Naive thymus-derived CD4-positive, alpha-beta T cell (primary cell): Measurements from ENCODE around the gene ATP5F1E. TPM values are rescaled to one million over a fixed set of nuclear protein-coding genes. Genes with fewer than 3 reads are reported as not detected.

Source experiments
- ATAC-seq: fragments of 150-1000 bp; cut with Tn5 transposase; 2 replicates; pipeline ENCODE4 v1.10.0; 2021; ENCODE audit warnings: mild to moderate bottlenecking, moderate library complexity
- CTCF ChIA-PET: fragments of 350-600 bp; sonication (Branson Sonifier 250); formaldehyde crosslinking; loops from one replicate; lab custom pipeline; 2021; ENCODE audit warnings: antibody characterized with exemption; lab: Charles Lee
- POLR2A ChIA-PET: fragments of 350-600 bp; sonication (Branson Sonifier 250); formaldehyde crosslinking; loops from one replicate; lab custom pipeline; 2021; ENCODE audit warnings: antibody characterized with exemption, inconsistent platforms; lab: Charles Lee
- DNase-seq, 9 donors: peaks; one replicate each; pipeline versions ENCODE4 v3.0.0 to v3.0.0-alpha.2; 2020 to 2022; ENCODE audit warnings: mixed read lengths in 1 of 9
- H3K27ac ChIP-seq: one replicate; pipeline ENCODE4 v1.7.0; 2013; ENCODE audit warnings: mild to moderate bottlenecking, low read depth, low read length, moderate library complexity
- H3K27me3 ChIP-seq, 2 donors: one replicate each; pipeline ENCODE4 v1.7.0; 2013; ENCODE audit warnings: low read length in 2 of 2, mild to moderate bottlenecking in 2 of 2, moderate library complexity in 2 of 2; ENCODE audit not compliant: control insufficient read depth in 2 of 2, insufficient read depth in 2 of 2
- H3K36me3 ChIP-seq, 3 experiments: 1 replicate in 2 of 3; 2 replicates in 1 of 3; pipeline ENCODE4 v1.7.0; 2013; ENCODE audit warnings: low read length in 3 of 3, mild to moderate bottlenecking in 3 of 3, moderate library complexity in 1 of 3; ENCODE audit not compliant: insufficient read depth in 3 of 3, control insufficient read depth in 2 of 3
- H3K4me1 ChIP-seq, 2 donors: one replicate each; pipeline ENCODE4 v1.7.0; 2013; ENCODE audit warnings: low read length in 2 of 2, mild to moderate bottlenecking in 2 of 2, moderate library complexity in 1 of 2; ENCODE audit not compliant: control insufficient read depth in 2 of 2, insufficient read depth in 2 of 2
- H3K4me3 ChIP-seq: 2 replicates; pipeline ENCODE4 v1.7.0; 2013; ENCODE audit warnings: mild to moderate bottlenecking, low read length
- H3K9me3 ChIP-seq, 3 experiments: 1 replicate in 2 of 3; 2 replicates in 1 of 3; pipeline ENCODE4 v1.7.0; 2013; ENCODE audit warnings: low read length in 3 of 3; ENCODE audit not compliant: control insufficient read depth in 2 of 3
- H3K27ac Mint-ChIP-seq, 9 donors: one replicate each; pipeline ENCODE4 v1.8.0; 2020 to 2022; ENCODE audit warnings: mixed read lengths in 9 of 9, mild to moderate bottlenecking in 8 of 9, moderate library complexity in 5 of 9, inconsistent platforms in 2 of 9
- H3K27me3 Mint-ChIP-seq, 5 donors: one replicate each; pipeline ENCODE4 v1.8.0; 2021 to 2022; ENCODE audit warnings: mixed read lengths in 5 of 5, mild to moderate bottlenecking in 1 of 5
- H3K36me3 Mint-ChIP-seq, 5 donors: one replicate each; pipeline ENCODE4 v1.8.0; 2020 to 2022; ENCODE audit warnings: mixed read lengths in 5 of 5, mild to moderate bottlenecking in 3 of 5, inconsistent platforms in 1 of 5
- H3K4me1 Mint-ChIP-seq, 7 donors: one replicate each; pipeline ENCODE4 v1.8.0; 2020 to 2022; ENCODE audit warnings: mixed read lengths in 7 of 7, mild to moderate bottlenecking in 3 of 7, inconsistent platforms in 1 of 7
- H3K4me3 Mint-ChIP-seq, 10 donors: one replicate each; pipeline ENCODE4 v1.8.0; 2020 to 2022; ENCODE audit warnings: mild to moderate bottlenecking in 10 of 10, mixed read lengths in 10 of 10, moderate library complexity in 6 of 10, inconsistent platforms in 2 of 10
- H3K9me3 Mint-ChIP-seq, 11 donors: one replicate each; pipeline ENCODE4 v1.8.0; 2020 to 2022; ENCODE audit warnings: mixed read lengths in 11 of 11, mild to moderate bottlenecking in 4 of 11, inconsistent platforms in 1 of 11, moderate library complexity in 1 of 11
- intact Hi-C, 2 donors: fragments of 100-400 bp; cut with micrococcal nuclease; formaldehyde crosslinking; loops; one replicate each; pipeline ENCODE4 v1.15.1; 2023
- polyA plus RNA-seq, 2 donors: library from polyadenylated mRNA; unstranded; fragments of 300-500 nt; fragmentation: Illumina TruSeq; gene quantifications; one replicate each; pipeline ENCODE4 v1.2.3, GENCODE V29; 2021
- total RNA-seq, 6 experiments: library from RNA in 5 of 6; stranded (reverse) in 5 of 6; gene quantifications; 1 replicate in 5 of 6; 2 replicates in 1 of 6; pipeline ENCODE4 v1.2.3 and lab custom pipeline; 2021 to 2026

Gene ATP5F1E
- total and polyA plus RNA-seq, 7 experiments from 2014 or later, result 31.4 to 81.7 (median 67.4) TPM

DNA sequence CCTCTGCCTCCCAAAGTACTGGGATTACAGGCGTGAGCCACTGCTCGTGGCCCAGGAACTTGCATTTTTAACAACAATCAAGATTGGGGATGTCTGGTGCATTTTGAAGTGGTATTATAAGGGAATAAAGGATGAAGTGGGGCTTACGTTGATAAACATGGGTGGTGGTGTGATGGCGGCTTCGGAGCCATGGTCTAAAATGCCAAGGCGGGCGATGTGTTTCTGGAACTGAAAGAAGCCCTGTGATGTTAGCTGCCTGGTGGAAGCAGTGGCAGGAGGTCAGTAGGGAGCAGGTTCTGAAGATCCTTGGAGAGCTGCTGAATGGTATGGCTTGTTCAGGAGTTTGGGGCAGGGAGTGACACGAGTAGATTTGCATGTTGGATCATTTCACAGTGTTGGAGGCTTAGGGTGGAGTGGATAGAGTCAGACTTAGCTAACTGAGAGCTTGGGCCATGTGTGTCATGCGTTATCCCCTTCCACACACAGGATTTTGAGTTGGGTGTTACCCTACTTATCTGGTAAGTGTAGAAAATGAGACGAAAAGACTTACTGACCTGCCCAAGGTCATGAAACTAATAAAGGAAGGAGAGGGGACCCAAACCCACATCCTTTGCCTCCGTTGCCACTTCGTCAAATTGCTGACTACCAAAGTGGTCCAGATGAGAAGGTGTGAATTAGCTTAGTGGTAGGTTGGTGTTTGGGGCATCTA is 49.6 kb downstream of the ATP5F1E start:
- Mint-ChIP-seq H3K4me3 (peak overlapping the region; percentile 86 to 97 (median 94)), H3K27me3 (peaks cover 0 to 9% (median 0%) of the 10 kb centered on the region in 5 donors), H3K27ac (peak overlapping the region; percentile 62 to 90 (median 87)), H3K36me3 (peaks cover 0 to 13% (median 6%) of the 10 kb centered on the region in 5 donors), H3K4me1 (peaks cover 26 to 47% (median 42%) of the 10 kb centered on the region in 7 donors), H3K9me3 (peaks cover 0 to 4% (median 0%) of the 10 kb centered on the region in 11 donors)
- Histone ChIP-seq H3K27ac (no peak overlapping the region), H3K9me3 (no peaks in the 10 kb centered on the region), H3K36me3 (peaks cover 3 to 22% (median 8%) of the 10 kb centered on the region in 3 experiments), H3K4me3 (peak overlapping the region; percentile 75), H3K27me3 (no peaks in the 10 kb centered on the region), H3K4me1 (peaks cover 24% of the 10 kb centered on the region in 2 donors)
- CTCF ChIA-PET, result interaction anchor here (0.6 to 0.8 kb wide), 3 partner anchors 78 to 271 kb away, joined by 3 read pairs; no protein-coding TSS in a partner anchor
- intact Hi-C loops, result loop anchor here (1.0 to 5.0 kb wide), 2 partner anchors 330 to 675 kb away; partner anchors contain the start of gene RAB22A (in 1 of the 2)
- ATAC-seq (no peak), DNase-seq (no peak)
- POLR2A ChIA-PET, result interaction anchor here (0.6 to 2.3 kb wide), 6 partner anchors 11 to 221 kb away, joined by 3 to 16 read pairs (median 4); partner anchors contain the start of gene ATP5F1E

- CTCF ChIA-PET, result interaction anchor here (0.6 to 1.4 kb wide), 6 partner anchors 51 to 271 kb away, joined by 3 to 4 read pairs (median 3); no protein-coding TSS in a partner anchor
- peaks cover 0 to 15% (median 1%) of the 10 kb centered on the region in 3 experiments for H3K36me3 ChIP-seq
- no peaks in the 10 kb centered on the region for H3K27me3 ChIP-seq
- DNase-seq, result peak in 5 of 9 donors; percentile 19 to 28 (median 24)
- peak overlapping the region; percentile 75 for H3K4me3 ChIP-seq
- ATAC-seq, result no peak
- H3K4me1 Mint-ChIP-seq, result peaks cover 26 to 45% (median 35%) of the 10 kb centered on the region in 7 donors
- no peaks in the 10 kb centered on the region for H3K9me3 ChIP-seq
- H3K27me3 Mint-ChIP-seq, result peaks cover 0 to 9% (median 0%) of the 10 kb centered on the region in 5 donors
- POLR2A ChIA-PET, result interaction anchor here (0.6 to 2.3 kb wide), 8 partner anchors 12 to 222 kb away, joined by 3 to 16 read pairs (median 4); partner anchors contain the start of gene ATP5F1E
- peaks cover 0 to 5% (median 1%) of the 10 kb centered on the region in 11 donors for H3K9me3 Mint-ChIP-seq
- H3K27ac Mint-ChIP-seq, result peak overlapping the region; percentile 77 to 98 (median 90)
- intact Hi-C loops, result loop anchor here (1.0 to 5.0 kb wide), 11 partner anchors 23 to 674 kb away; partner anchors contain the start of genes ATP5F1E (in 2 of the 2), PRELID3B (in 2 of the 2), VAPB (in 2 of the 2) and RAB22A (in 1 of the 2)
- H3K4me1 ChIP-seq, result peaks cover 24% of the 10 kb centered on the region in 2 donors
- H3K36me3 Mint-ChIP-seq, result peaks cover 0 to 8% (median 3%) of the 10 kb centered on the region in 5 donors
- peak overlapping the region; percentile 86 to 97 (median 94) for H3K4me3 Mint-ChIP-seq
- peak overlapping the region; percentile 88 for H3K27ac ChIP-seq
Observed at GRCh38 chr20:58981628-58982364, 50.3 kb downstream of the ATP5F1E start.

- POLR2A ChIA-PET, result interaction anchor here (0.6 to 2.3 kb wide), 8 partner anchors 12 to 223 kb away, joined by 3 to 16 read pairs (median 4); partner anchors contain the start of gene ATP5F1E
- CTCF ChIA-PET, result interaction anchor here (0.6 to 1.4 kb wide), 3 partner anchors 52 to 227 kb away, joined by 3 to 4 read pairs (median 3); no protein-coding TSS in a partner anchor
Observed at GRCh38 chr20:58980711-58981627, 51.2 kb downstream of the ATP5F1E start, which contains the start of gene NELFCD. TSS of gene NELFCD (plus strand) at chr20:58981256. CDS start at chr20:58981310, 54 bp downstream.

DNA sequence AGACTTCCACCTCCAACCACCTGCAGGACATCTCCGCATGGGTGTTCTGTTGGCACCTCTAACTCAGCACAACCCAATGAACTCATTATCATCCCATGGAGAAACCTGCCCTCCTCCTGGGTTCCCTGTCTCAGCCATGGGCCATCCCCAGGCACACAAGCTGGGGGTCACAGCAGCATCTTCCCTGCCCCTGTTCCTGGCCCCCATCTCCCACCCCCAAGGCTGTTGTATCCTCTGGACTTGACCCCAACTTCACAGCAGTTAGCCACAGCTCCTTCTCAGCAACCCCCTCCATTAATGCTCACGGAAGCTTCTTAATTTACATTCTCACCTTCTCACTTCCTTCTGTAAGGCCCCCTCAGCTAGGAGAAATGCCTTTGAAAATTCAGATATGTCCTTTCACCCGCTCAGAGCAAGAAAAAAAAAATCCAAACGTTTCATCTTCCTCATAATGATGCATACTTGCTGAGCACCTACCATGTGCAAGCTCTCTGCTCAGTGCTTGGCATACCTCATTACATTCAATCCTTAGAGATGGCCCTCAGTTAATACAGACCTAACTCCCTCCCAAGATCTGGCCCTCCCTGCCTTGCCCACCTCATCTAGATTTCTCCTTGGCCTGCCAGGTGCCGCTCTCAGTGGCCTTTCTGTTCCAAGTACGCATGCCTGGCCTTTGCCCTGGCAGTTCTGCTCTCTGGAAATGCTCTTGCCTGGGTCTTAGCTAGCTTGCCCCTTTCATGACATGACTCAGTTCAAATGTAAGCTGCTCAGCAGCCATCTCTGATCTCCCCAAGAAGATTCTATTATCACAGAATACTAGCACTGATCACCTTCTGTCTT is 53.6 kb downstream of the ATP5F1E start:
- H3K36me3 Mint-ChIP-seq, result peaks cover 0 to 15% (median 8%) of the 10 kb centered on the region in 5 donors
- peaks cover 0 to 33% (median 16%) of the 10 kb centered on the region in 11 donors for H3K9me3 Mint-ChIP-seq
- Histone ChIP-seq H3K27ac (no peak overlapping the region), H3K36me3 (peaks cover 0 to 3% (median 0%) of the 10 kb centered on the region in 3 experiments), H3K4me1 (peaks cover 11 to 18% of the 10 kb centered on the region in 2 donors), H3K4me3 (no peak overlapping the region), H3K27me3 (no peaks in the 10 kb centered on the region), H3K9me3 (peaks cover 0 to 7% (median 0%) of the 10 kb centered on the region in 3 experiments)
- DNase-seq, result peak in 1 of 9 donors; percentile 15
- no peak for ATAC-seq
- CTCF ChIA-PET, result no interaction called here
- POLR2A ChIA-PET, result interaction anchor here (0.7 to 1.7 kb wide), 3 partner anchors 8 to 53 kb away, joined by 3 to 4 read pairs (median 3); partner anchors contain the start of gene ATP5F1E
- peaks cover 10 to 19% (median 17%) of the 10 kb centered on the region in 7 donors for H3K4me1 Mint-ChIP-seq
- H3K4me3 Mint-ChIP-seq, result peak overlapping the region in 6 of 10 donors; percentile 10 to 86 (median 60)
- H3K27ac Mint-ChIP-seq, result peak overlapping the region in 1 of 9 donors; percentile 43
- intact Hi-C loops, result no loop called here
- H3K27me3 Mint-ChIP-seq, result peaks cover 0 to 9% (median 0%) of the 10 kb centered on the region in 5 donors

More at GRCh38 chr20:58980711-58981627, 51.2 kb downstream of the ATP5F1E start, which contains the start of gene NELFCD:
- peaks cover 26 to 41% (median 33%) of the 10 kb centered on the region in 7 donors for H3K4me1 Mint-ChIP-seq
- H3K4me1 ChIP-seq, result peaks cover 24% of the 10 kb centered on the region in 2 donors
- H3K27ac Mint-ChIP-seq, result peak within 1 kb of the TSS; percentile 77 to 98 (median 90)
- ATAC-seq (peak; percentile 97), DNase-seq (peak; percentile 78 to 96 (median 88))
- intact Hi-C loops, result loop anchor here (1.0 to 5.0 kb wide), 10 partner anchors 24 to 674 kb away; partner anchors contain the start of genes ATP5F1E (in 2 of the 2), PRELID3B (in 2 of the 2), VAPB (in 2 of the 2) and RAB22A (in 1 of the 2)
- H3K36me3 Mint-ChIP-seq, result peaks cover 0 to 8% (median 4%) of the 10 kb centered on the region in 5 donors
- peak within 1 kb of the TSS; percentile 88 for H3K27ac ChIP-seq
- no peaks in the 10 kb centered on the region for H3K27me3 ChIP-seq
- H3K4me3 ChIP-seq, result peak within 1 kb of the TSS; percentile 91
- peaks cover 0 to 2% (median 0%) of the 10 kb centered on the region in 3 experiments for H3K9me3 ChIP-seq
- peak within 1 kb of the TSS; percentile 86 to 97 (median 94) for H3K4me3 Mint-ChIP-seq
- peaks cover 0 to 13% (median 6%) of the 10 kb centered on the region in 11 donors for H3K9me3 Mint-ChIP-seq
- peaks cover 0 to 9% (median 0%) of the 10 kb centered on the region in 5 donors for H3K27me3 Mint-ChIP-seq
- H3K36me3 ChIP-seq, result peaks cover 0 to 6% (median 0%) of the 10 kb centered on the region in 3 experiments
